ENCODE results near the gene APBA2.

DNA sequence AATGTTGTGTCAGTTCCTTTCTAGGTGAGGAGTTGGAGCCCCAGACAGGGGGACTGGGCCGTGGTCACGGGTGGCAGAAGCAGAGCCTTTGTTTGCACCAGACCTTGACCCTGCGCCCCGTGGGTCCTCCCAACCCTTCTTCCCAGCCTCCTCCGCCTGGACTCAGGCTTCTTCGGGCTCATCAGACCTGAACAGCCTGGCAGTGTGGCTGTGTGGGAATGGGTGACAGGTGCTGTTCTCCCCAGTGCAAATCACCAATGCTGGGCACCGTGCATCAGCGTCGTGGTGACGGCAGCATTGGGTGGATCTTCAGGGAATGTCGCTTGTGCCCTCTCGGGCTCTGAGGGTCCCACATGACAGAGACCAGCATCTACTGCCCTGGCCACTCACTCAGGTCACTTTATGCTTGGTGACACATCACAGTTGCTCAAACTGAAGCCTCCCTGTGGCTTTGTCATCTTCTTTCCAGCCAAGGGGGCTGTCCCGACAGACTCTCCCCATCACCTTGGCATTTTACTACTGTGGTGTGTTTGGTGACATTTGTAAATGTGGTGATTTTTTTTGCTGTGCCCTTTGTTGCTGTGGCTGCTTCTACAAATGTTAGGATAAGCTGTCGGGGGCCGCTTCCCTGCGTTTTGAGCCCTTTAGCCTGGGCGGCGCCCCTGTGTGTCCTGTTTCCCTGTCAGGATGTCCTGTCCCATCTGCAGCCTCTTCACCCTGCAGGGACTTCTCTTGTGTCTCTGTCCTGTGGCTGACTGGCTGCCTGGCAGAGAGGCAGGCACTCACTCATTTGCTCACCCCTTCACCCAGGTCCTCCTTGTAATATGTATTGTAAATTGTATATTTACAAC lies 14.5 kb downstream of the APBA2 start:
- no peak for TF ChIP-seq GATA2 (IDR thresholded peaks at IDR 0.05; ENCODE audit: low read depth, low read length)
- TF ChIP-seq GATA3 (IDR thresholded peaks at IDR 0.05; ENCODE audit: low read depth, low read length), result no peak

All from SH-SY5Y (cell line).